Measurements from ENCODE around the gene GALNT9. TPM values are rescaled to one million over a fixed set of nuclear protein-coding genes. Genes with fewer than 3 reads are reported as not detected.

GALNT9 gene
- 0.17 and 0.29 TPM in 2 replicates for total RNA-seq

GRCh38 chr12:132329036-132329719 is at the start of gene GALNT9:
TSS of gene GALNT9 (minus strand) at chr12:132329589. CDS start at chr12:132329203, 386 bp downstream.

Other genes starting within 250 kb of the GALNT9 start
- 7.1 and 7.3 TPM in 2 replicates for gene DDX51, start 185.3 kb downstream of the GALNT9 start, total RNA-seq
- 11.1 and 11.8 TPM in 2 replicates for gene NOC4L, start 185.1 kb downstream of the GALNT9 start, total RNA-seq
- gene FBRSL1, start 160.6 kb upstream of the GALNT9 start, total RNA-seq, result 2.8 and 3.6 TPM in 2 replicates